ENCODE measurements around the gene THAP4.
"Not testable (repeated sequence)": the region's sequence is repeated elsewhere in the genome, so short reads cannot be mapped to it uniquely, and the experiment has no call there.

The THAP4 gene

GRCh38 chr2:241579281-241579680 is 57.7 kb downstream of the THAP4 start:
- no peak for DNase-seq (ENCODE audit: low read depth, low spot score)
- peaks cover 25% of the 10 kb centered on the region for H3K36me3 ChIP-seq (ENCODE audit: insufficient read depth, low read length)
- no peak overlapping the region for H3K9ac ChIP-seq (ENCODE audit: insufficient read length)
- H3K4me3 ChIP-seq, result no peak overlapping the region
- H3K9me3 ChIP-seq (ENCODE audit: low read depth, low read length), result 0 out of 2 replicates have a peak, but pooled peaks cover 2% of the 10 kb centered on the region
- TF ChIP-seq FOXP2 (optimal IDR thresholded peaks at IDR 0.05; ENCODE audit: control extremely low read depth, extremely low read length, insufficient read depth) (no peak), EZH2 (IDR thresholded peaks at IDR 0.05) (no peak), POLR2AphosphoS5 (IDR thresholded peaks at IDR 0.05; ENCODE audit: borderline replicate concordance, low read depth, low read length) (no peak)
- H3K27ac ChIP-seq, result no peak overlapping the region

GRCh38 chr2:241577413-241578122 is 59.4 kb downstream of the THAP4 start:
- H3K4me3 ChIP-seq, result no peak overlapping the region
- TF ChIP-seq POLR2AphosphoS5 (IDR thresholded peaks at IDR 0.05; ENCODE audit: borderline replicate concordance, low read depth, low read length) (no peak), FOXP2 (optimal IDR thresholded peaks at IDR 0.05; ENCODE audit: control extremely low read depth, extremely low read length, insufficient read depth) (no peak), EZH2 (IDR thresholded peaks at IDR 0.05) (no peak)
- DNase-seq (ENCODE audit: low read depth, low spot score), result no peak
- peaks cover 8% of the 10 kb centered on the region; the same call in 1 of the 2 replicates for H3K36me3 ChIP-seq (ENCODE audit: insufficient read depth, low read length)
- no peak overlapping the region for H3K9ac ChIP-seq (ENCODE audit: insufficient read length)
- no peaks in the 10 kb centered on the region for H3K9me3 ChIP-seq (ENCODE audit: low read depth, low read length)
- H3K27ac ChIP-seq, result no peak overlapping the region

- Histone ChIP-seq H3K9me3 (ENCODE audit: low read depth, low read length) (no peaks in the 10 kb centered on the region), H3K9ac (ENCODE audit: insufficient read length) (no peak overlapping the region), H3K36me3 (ENCODE audit: insufficient read depth, low read length) (no peaks in the 10 kb centered on the region), H3K4me3 (no peak overlapping the region), H3K27ac (no peak overlapping the region)
- no peak for DNase-seq (ENCODE audit: low read depth, low spot score)
- TF ChIP-seq EZH2 (IDR thresholded peaks at IDR 0.05) (no peak), FOXP2 (optimal IDR thresholded peaks at IDR 0.05; ENCODE audit: control extremely low read depth, extremely low read length, insufficient read depth) (no peak), POLR2AphosphoS5 (IDR thresholded peaks at IDR 0.05; ENCODE audit: borderline replicate concordance, low read depth, low read length) (no peak)
These were observed 60.7 kb downstream of the THAP4 start for GRCh38 chr2:241576293-241576654.

GRCh38 chr2:241575624-241576292 is 61.2 kb downstream of the THAP4 start:
- Histone ChIP-seq H3K9ac (ENCODE audit: insufficient read length) (no peak overlapping the region), H3K27ac (no peak overlapping the region), H3K9me3 (ENCODE audit: low read depth, low read length) (no peaks in the 10 kb centered on the region), H3K36me3 (ENCODE audit: insufficient read depth, low read length) (no peaks in the 10 kb centered on the region), H3K4me3 (no peak overlapping the region)
- DNase-seq (ENCODE audit: low read depth, low spot score), result no peak
- no peak for TF ChIP-seq FOXP2 (optimal IDR thresholded peaks at IDR 0.05; ENCODE audit: control extremely low read depth, extremely low read length, insufficient read depth)
- no peak for TF ChIP-seq EZH2 (IDR thresholded peaks at IDR 0.05)
- no peak for TF ChIP-seq POLR2AphosphoS5 (IDR thresholded peaks at IDR 0.05; ENCODE audit: borderline replicate concordance, low read depth, low read length)

- no peaks in the 10 kb centered on the region for H3K9me3 ChIP-seq (ENCODE audit: low read depth, low read length)
- no peak overlapping the region for H3K4me3 ChIP-seq
- TF ChIP-seq EZH2 (IDR thresholded peaks at IDR 0.05) (no peak), POLR2AphosphoS5 (IDR thresholded peaks at IDR 0.05; ENCODE audit: borderline replicate concordance, low read depth, low read length) (no peak), FOXP2 (optimal IDR thresholded peaks at IDR 0.05; ENCODE audit: control extremely low read depth, extremely low read length, insufficient read depth) (no peak)
- H3K36me3 ChIP-seq (ENCODE audit: insufficient read depth, low read length), result no peaks in the 10 kb centered on the region
- no peak overlapping the region for H3K27ac ChIP-seq
- no peak for DNase-seq (ENCODE audit: low read depth, low spot score)
- no peak overlapping the region for H3K9ac ChIP-seq (ENCODE audit: insufficient read length)
These were observed 61.9 kb downstream of the THAP4 start for GRCh38 chr2:241574911-241575623.

GRCh38 chr2:241573741-241574140 is 63.2 kb downstream of the THAP4 start:
- no peak overlapping the region for H3K27ac ChIP-seq
- no peaks in the 10 kb centered on the region for H3K9me3 ChIP-seq (ENCODE audit: low read depth, low read length)
- no peak overlapping the region for H3K9ac ChIP-seq (ENCODE audit: insufficient read length)
- H3K36me3 ChIP-seq (ENCODE audit: insufficient read depth, low read length), result no peaks in the 10 kb centered on the region
- TF ChIP-seq FOXP2 (optimal IDR thresholded peaks at IDR 0.05; ENCODE audit: control extremely low read depth, extremely low read length, insufficient read depth) (no peak), POLR2AphosphoS5 (IDR thresholded peaks at IDR 0.05; ENCODE audit: borderline replicate concordance, low read depth, low read length) (no peak), EZH2 (IDR thresholded peaks at IDR 0.05) (no peak)
- no peak overlapping the region for H3K4me3 ChIP-seq
- no peak for DNase-seq (ENCODE audit: low read depth, low spot score)

GRCh38 chr2:241572915-241573651 is 63.9 kb downstream of the THAP4 start:
- not testable (repeated sequence) for H3K27ac ChIP-seq; DNase-seq (ENCODE audit: low read depth, low spot score); H3K36me3 ChIP-seq (ENCODE audit: insufficient read depth, low read length); H3K9me3 ChIP-seq (ENCODE audit: low read depth, low read length); H3K9ac ChIP-seq (ENCODE audit: insufficient read length); H3K4me3 ChIP-seq

Measured in SK-N-MC (cell line).